Trophoblast cell (in vitro differentiated cells and primary cell): Measurements from ENCODE around the gene FCAMR.

ENCODE experiments used
- DNase-seq, 2 donors: peaks; one replicate each; pipeline ENCODE4 v3.0.0-alpha.2; 2016
- H2AFZ ChIP-seq: 2 replicates; pipeline ENCODE4 v1.6.1; 2013; ENCODE audit warnings: low read length, moderate library complexity, mild to moderate bottlenecking; ENCODE audit not compliant: insufficient read depth, poor library complexity
- H2AK5ac ChIP-seq: 2 replicates; pipeline ENCODE4 v1.6.1; 2013; ENCODE audit warnings: mild to moderate bottlenecking, low read length
- H2BK120ac ChIP-seq: 2 replicates; pipeline ENCODE4 v1.6.1; 2013; ENCODE audit warnings: low read length, mild to moderate bottlenecking, moderate library complexity; ENCODE audit not compliant: insufficient read depth, poor library complexity
- H2BK12ac ChIP-seq: 2 replicates; pipeline ENCODE4 v1.6.1; 2013; ENCODE audit warnings: mild to moderate bottlenecking, low read length, moderate library complexity
- H2BK5ac ChIP-seq: 2 replicates; pipeline ENCODE4 v1.6.1; 2013; ENCODE audit warnings: low read length, low read depth, moderate library complexity, mild to moderate bottlenecking; ENCODE audit not compliant: poor library complexity
- H3K14ac ChIP-seq: 2 replicates; pipeline ENCODE4 v1.6.1; 2013; ENCODE audit warnings: mild to moderate bottlenecking, low read length
- H3K18ac ChIP-seq: 2 replicates; pipeline ENCODE4 v1.6.1; 2013; ENCODE audit warnings: mild to moderate bottlenecking, low read length
- H3K23ac ChIP-seq: 2 replicates; pipeline ENCODE4 v1.6.1; 2013; ENCODE audit warnings: low read length
- H3K27ac ChIP-seq: 2 replicates; pipeline ENCODE4 v1.5.1; 2013; ENCODE audit warnings: low read depth, mild to moderate bottlenecking, inconsistent platforms, low read length, moderate library complexity
- H3K27me3 ChIP-seq: 2 replicates; pipeline ENCODE4 v1.6.1; 2013; ENCODE audit warnings: inconsistent platforms, mild to moderate bottlenecking, low read length, moderate library complexity; ENCODE audit not compliant: insufficient read depth
- H3K36me3 ChIP-seq, 2 experiments: 1 replicate in 1 of 2; 2 replicates in 1 of 2; pipeline ENCODE4 v1.6.1; 2013; ENCODE audit warnings: low read length in 2 of 2, mild to moderate bottlenecking in 2 of 2, moderate library complexity in 1 of 2; ENCODE audit not compliant: insufficient read depth in 2 of 2, control insufficient read depth in 1 of 2
- H3K4ac ChIP-seq: 2 replicates; pipeline ENCODE4 v1.6.1; 2013; ENCODE audit warnings: low read depth, mild to moderate bottlenecking, low read length, moderate library complexity
- H3K4me1 ChIP-seq, 2 experiments: 1 replicate in 1 of 2; 2 replicates in 1 of 2; pipeline ENCODE4 v1.6.1; 2013; ENCODE audit warnings: low read length in 2 of 2, mild to moderate bottlenecking in 2 of 2, moderate library complexity in 1 of 2; ENCODE audit not compliant: insufficient read depth in 2 of 2, control insufficient read depth in 1 of 2
- H3K4me2 ChIP-seq: 2 replicates; pipeline ENCODE4 v1.6.1; 2013; ENCODE audit warnings: inconsistent platforms, mild to moderate bottlenecking, low read length, moderate library complexity
- H3K4me3 ChIP-seq: 2 replicates; pipeline ENCODE4 v1.5.1; 2013; ENCODE audit warnings: mild to moderate bottlenecking, low read depth, low read length, inconsistent platforms
- H3K79me1 ChIP-seq: one replicate; pipeline ENCODE4 v1.6.1; 2013; ENCODE audit warnings: low read length
- H3K79me2 ChIP-seq: 2 replicates; pipeline ENCODE4 v1.6.1; 2013; ENCODE audit warnings: low read length, mild to moderate bottlenecking; ENCODE audit not compliant: control insufficient read depth, insufficient read depth, poor library complexity
- H3K9ac ChIP-seq: 2 replicates; pipeline ENCODE4 v1.6.1; 2013; ENCODE audit warnings: mild to moderate bottlenecking, low read length
- H3K9me3 ChIP-seq: 2 replicates; pipeline ENCODE4 v1.6.1; 2013; ENCODE audit warnings: low read depth, mild to moderate bottlenecking, control low read depth, inconsistent platforms, low read length; ENCODE audit not compliant: insufficient read depth
- H4K12ac ChIP-seq: 2 replicates; pipeline ENCODE4 v1.6.1; 2013; ENCODE audit warnings: low read depth, mild to moderate bottlenecking, low read length, moderate library complexity
- H4K8ac ChIP-seq: 2 replicates; pipeline ENCODE4 v1.6.1; 2013; ENCODE audit warnings: low read depth, mild to moderate bottlenecking, low read length, moderate library complexity
- H4K91ac ChIP-seq: one replicate; pipeline ENCODE4 v1.6.1; 2013; ENCODE audit warnings: low read depth, mild to moderate bottlenecking, low read length, moderate library complexity
- WGBS: extraction: QIAGEN DNeasy Blood & Tissue Kit; methylation state at CpG from one replicate; pipeline ENCODE4 v1.1.7; 2013; ENCODE audit warnings: missing lambda C conversion rate; ENCODE audit not compliant: insufficient read length, insufficient coverage; ENCODE audit errors: extremely low coverage; 5-methylcytosine and 5-hydroxymethylcytosine counted together

FCAMR gene

DNA sequence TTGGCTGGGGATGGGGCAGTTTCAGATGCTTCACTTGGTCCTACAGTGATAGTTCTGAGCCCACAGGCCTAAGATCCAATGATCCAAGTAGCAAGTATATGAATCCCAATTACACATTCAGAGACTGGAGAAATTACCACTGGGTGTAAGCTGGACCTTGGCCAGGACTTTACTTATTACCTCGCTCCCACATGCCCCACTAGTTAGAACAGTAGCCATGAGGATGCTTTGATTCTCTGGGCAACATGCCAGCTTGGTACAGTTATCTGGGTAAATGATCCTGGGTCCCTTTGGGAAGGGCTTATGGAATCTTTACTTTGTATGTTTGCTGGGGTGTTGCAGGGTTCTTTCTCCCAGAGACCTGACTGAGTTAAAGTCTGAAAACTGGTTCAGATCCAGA lies 5.0 kb upstream of the FCAMR start:
- H2BK5ac ChIP-seq, result no peak overlapping the region
- no peaks in the 10 kb centered on the region for H3K4me1 ChIP-seq
- no peak overlapping the region for H3K4me2 ChIP-seq
- H3K18ac ChIP-seq, result no peak overlapping the region
- no peak overlapping the region for H3K4me3 ChIP-seq
- H3K4ac ChIP-seq, result no peak overlapping the region
- no peak overlapping the region for H4K8ac ChIP-seq
- H2AK5ac ChIP-seq, result no peak overlapping the region
- H3K27ac ChIP-seq, result no peak overlapping the region
- H4K12ac ChIP-seq, result no peak overlapping the region
- no peak for DNase-seq
- no peak overlapping the region for H3K14ac ChIP-seq
- H3K79me2 ChIP-seq, result no peaks in the 10 kb centered on the region
- no peak overlapping the region for H2BK120ac ChIP-seq
- no peaks in the 10 kb centered on the region for H3K27me3 ChIP-seq
- no peak overlapping the region for H4K91ac ChIP-seq
- no peak overlapping the region for H3K9ac ChIP-seq
- WGBS, result no CpG with 5 or more reads among the region's 1 CpG
- no peak overlapping the region for H2BK12ac ChIP-seq
- no peaks in the 10 kb centered on the region for H3K36me3 ChIP-seq
- H3K23ac ChIP-seq, result no peak overlapping the region
- no peaks in the 10 kb centered on the region for H3K79me1 ChIP-seq
- H3K9me3 ChIP-seq, result no peaks in the 10 kb centered on the region
- no peak overlapping the region for H2AFZ ChIP-seq

DNA sequence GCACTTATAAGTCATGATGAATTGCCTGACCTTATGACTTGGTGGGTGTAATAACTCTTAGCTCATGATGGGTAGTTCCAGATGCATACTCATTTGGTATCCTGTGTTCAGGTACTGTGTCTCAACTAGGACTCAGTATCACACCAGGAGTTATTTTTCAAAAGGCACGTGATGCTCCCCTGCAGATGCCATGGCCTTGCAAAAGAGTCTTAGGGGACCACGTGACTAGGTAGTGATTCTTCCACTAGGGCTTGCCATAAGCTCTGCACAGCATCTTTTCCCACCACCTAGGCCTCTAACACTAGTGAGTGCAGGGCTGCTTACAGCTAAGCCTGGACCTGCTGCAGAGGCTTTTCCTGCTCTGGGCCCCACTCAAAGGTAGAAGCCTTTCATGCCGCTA lies 3.9 kb upstream of the FCAMR start:
- Histone ChIP-seq H2AK5ac (no peak overlapping the region), H2BK120ac (no peak overlapping the region), H3K4me3 (no peak overlapping the region), H4K91ac (no peak overlapping the region), H2BK12ac (no peak overlapping the region), H3K14ac (no peak overlapping the region), H2AFZ (no peak overlapping the region), H3K18ac (no peak overlapping the region), H3K79me2 (no peaks in the 10 kb centered on the region), H3K36me3 (no peaks in the 10 kb centered on the region), H3K27ac (no peak overlapping the region), H3K23ac (no peak overlapping the region), H3K4me2 (no peak overlapping the region), H3K27me3 (no peaks in the 10 kb centered on the region), H3K9me3 (no peaks in the 10 kb centered on the region), H3K79me1 (no peaks in the 10 kb centered on the region), H3K4ac (no peak overlapping the region), H4K8ac (no peak overlapping the region), H2BK5ac (no peak overlapping the region), H3K9ac (no peak overlapping the region), H3K4me1 (no peaks in the 10 kb centered on the region), H4K12ac (no peak overlapping the region)
- DNase-seq, result no peak
- no CpG with 5 or more reads among the region's 3 CpGs for WGBS

DNA sequence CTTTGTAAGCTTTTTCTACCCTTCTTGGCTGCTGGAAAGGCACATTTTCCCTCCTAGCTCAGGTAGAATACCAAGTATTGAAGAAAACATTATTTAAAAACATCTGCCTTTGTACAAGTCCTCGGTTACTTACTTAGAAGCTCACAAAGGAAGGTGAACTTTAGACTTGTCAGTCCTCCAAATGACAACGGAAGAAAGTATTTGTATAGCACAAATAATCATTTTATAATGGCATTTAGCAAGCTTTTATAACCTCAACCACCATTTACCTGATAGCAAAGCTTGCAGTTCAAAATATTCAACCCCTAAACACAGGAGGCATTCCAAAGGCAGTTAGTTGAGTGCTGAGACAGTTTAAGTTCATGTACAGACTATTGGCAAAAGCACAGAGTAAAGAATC lies 2.5 kb upstream of the FCAMR start:
- WGBS, result no CpG with 5 or more reads among the region's 2 CpGs
- H3K4me3 ChIP-seq, result no peak overlapping the region
- no peak overlapping the region for H4K91ac ChIP-seq
- no peak overlapping the region for H2BK120ac ChIP-seq
- no peak overlapping the region for H3K23ac ChIP-seq
- H2AK5ac ChIP-seq, result no peak overlapping the region
- no peak overlapping the region for H3K14ac ChIP-seq
- no peaks in the 10 kb centered on the region for H3K79me2 ChIP-seq
- H3K4me1 ChIP-seq, result no peaks in the 10 kb centered on the region
- no peak for DNase-seq
- H4K12ac ChIP-seq, result no peak overlapping the region
- no peak overlapping the region for H2BK12ac ChIP-seq
- no peaks in the 10 kb centered on the region for H3K79me1 ChIP-seq
- H3K4me2 ChIP-seq, result no peak overlapping the region
- no peak overlapping the region for H2BK5ac ChIP-seq
- H3K18ac ChIP-seq, result no peak overlapping the region
- H2AFZ ChIP-seq, result no peak overlapping the region
- no peak overlapping the region for H3K27ac ChIP-seq
- H3K9ac ChIP-seq, result no peak overlapping the region
- H4K8ac ChIP-seq, result no peak overlapping the region
- H3K4ac ChIP-seq, result no peak overlapping the region
- H3K9me3 ChIP-seq, result no peaks in the 10 kb centered on the region
- H3K36me3 ChIP-seq, result no peaks in the 10 kb centered on the region
- no peaks in the 10 kb centered on the region for H3K27me3 ChIP-seq

DNA sequence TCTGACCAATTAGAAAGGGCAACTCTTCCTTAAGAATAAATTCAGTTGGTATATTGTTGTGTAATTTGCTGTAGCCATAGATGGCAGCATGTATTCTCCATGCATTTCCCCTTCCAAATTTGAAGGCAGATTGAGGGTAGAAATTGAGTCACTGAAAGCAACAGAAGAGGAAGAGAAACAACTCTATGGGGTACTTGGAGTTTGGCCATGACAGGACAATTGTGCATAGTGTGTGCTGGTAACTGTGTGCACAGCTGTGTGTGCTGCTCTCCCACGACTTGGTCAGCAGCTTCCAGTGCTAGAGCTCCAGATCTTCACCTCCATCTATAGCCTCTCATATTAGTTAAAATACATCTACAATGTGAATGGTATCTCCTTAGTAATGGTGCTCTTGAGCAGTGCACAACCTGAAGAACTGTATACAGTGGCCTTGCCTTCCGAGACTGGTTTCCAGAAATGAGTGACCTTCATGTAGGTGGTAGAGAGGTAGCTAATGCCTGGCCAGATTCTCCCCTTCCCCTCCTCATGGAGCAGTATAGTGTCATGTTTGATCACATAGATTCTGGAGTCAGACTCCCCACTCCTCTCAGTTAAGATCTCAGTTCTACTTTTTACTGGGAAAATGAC lies 882 bp upstream of the FCAMR start:
- Histone ChIP-seq H3K79me1 (no peaks in the 10 kb centered on the region), H2AK5ac (no peak overlapping the region), H3K4me1 (no peaks in the 10 kb centered on the region), H3K14ac (no peak overlapping the region), H3K4me3 (no peak overlapping the region), H3K18ac (no peak overlapping the region), H3K79me2 (no peaks in the 10 kb centered on the region), H2BK120ac (no peak overlapping the region), H4K8ac (no peak overlapping the region), H2AFZ (no peak overlapping the region), H3K27me3 (no peaks in the 10 kb centered on the region), H2BK5ac (no peak overlapping the region), H3K27ac (no peak overlapping the region), H3K4me2 (no peak overlapping the region), H4K12ac (no peak overlapping the region), H3K9me3 (no peaks in the 10 kb centered on the region), H4K91ac (no peak overlapping the region), H3K23ac (no peak overlapping the region), H3K4ac (no peak overlapping the region), H2BK12ac (no peak overlapping the region), H3K36me3 (no peaks in the 10 kb centered on the region), H3K9ac (no peak overlapping the region)
- DNase-seq, result peak in 1 of 2 donors; percentile 10
- no CpG with 5 or more reads among the region's 2 CpGs for whole genome bisulfite sequencing
